Esophagus (tissue), 2 donors: ENCODE data around the gene BLMH. TPM values are rescaled to one million over a fixed set of nuclear protein-coding genes. Genes with fewer than 3 reads are reported as not detected.

Source experiments
- H3K27ac ChIP-seq, 2 donors: one replicate each; pipeline ENCODE4 v1.5.1; 2013; ENCODE audit warnings: low read depth in 2 of 2, mild to moderate bottlenecking in 2 of 2, inconsistent platforms in 1 of 2, low read length in 1 of 2, moderate library complexity in 1 of 2
- H3K27me3 ChIP-seq, 2 donors: one replicate each; pipeline ENCODE4 v1.6.1; 2013; ENCODE audit warnings: low read length in 2 of 2, control low read depth in 1 of 2, mild to moderate bottlenecking in 1 of 2; ENCODE audit not compliant: insufficient read depth in 2 of 2, control insufficient read depth in 1 of 2
- H3K36me3 ChIP-seq, 2 donors: one replicate each; pipeline ENCODE4 v1.6.1; 2013; ENCODE audit warnings: low read length in 1 of 2; ENCODE audit not compliant: control insufficient read depth in 2 of 2, insufficient read depth in 2 of 2
- H3K4me1 ChIP-seq, 2 donors: one replicate each; pipeline ENCODE4 v1.6.1; 2013; ENCODE audit warnings: low read length in 1 of 2; ENCODE audit not compliant: control insufficient read depth in 2 of 2, insufficient read depth in 2 of 2
- H3K4me3 ChIP-seq, 2 donors: one replicate each; pipeline ENCODE4 v1.5.1; 2013; ENCODE audit warnings: low read length in 2 of 2, mild to moderate bottlenecking in 2 of 2, low read depth in 1 of 2, moderate library complexity in 1 of 2
- H3K9me3 ChIP-seq, 2 donors: one replicate each; pipeline ENCODE4 v1.6.1; 2013; ENCODE audit warnings: mild to moderate bottlenecking in 2 of 2, low read depth in 1 of 2, low read length in 1 of 2, moderate library complexity in 1 of 2; ENCODE audit not compliant: control insufficient read depth in 2 of 2, insufficient read depth in 1 of 2
- WGBS, 2 donors: extraction: QIAGEN DNeasy Blood & Tissue Kit; methylation state at CpG; one replicate each; pipeline ENCODE4 v1.1.7; 2013; 5-methylcytosine and 5-hydroxymethylcytosine counted together
- polyA plus RNA-seq, 2 donors: library from polyadenylated mRNA; stranded (reverse); fragments of 200-250 nt; gene quantifications; one replicate each; pipeline ENCODE4 v1.2.3, GENCODE V29; 2013
- donor health status: healthy with polysubstance abuse.
- donor health status: Bipolar disorder and iron deficiency.

The BLMH gene
- polyA plus RNA-seq, 2 donors, result 8.9 to 23.7 TPM

DNA sequence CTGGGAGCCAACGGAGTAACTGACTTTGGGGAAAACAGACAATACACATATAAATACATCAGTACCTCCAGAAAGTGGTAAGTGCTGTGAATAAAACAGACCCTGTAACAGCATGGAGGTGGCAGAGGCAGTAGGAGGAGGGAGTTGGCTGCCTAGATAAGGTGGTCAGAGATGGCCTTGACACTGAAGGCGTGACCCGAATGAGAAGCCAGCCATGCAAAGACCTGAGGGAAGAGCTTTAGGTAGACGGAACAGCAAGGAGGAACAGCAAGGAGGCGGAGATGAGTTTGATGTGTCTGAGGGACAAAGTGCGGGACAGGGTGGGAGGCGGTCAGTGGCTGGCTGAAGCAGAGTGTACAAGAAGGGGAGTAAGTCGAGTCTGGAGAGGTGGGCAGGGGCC lies 48.2 kb downstream of the BLMH start:
- 88 to 91% methylated on average over 8 of the region's 8 CpGs for WGBS, 2 donors
- Histone ChIP-seq H3K36me3 (peaks cover 3 to 5% of the 10 kb centered on the region in 2 donors), H3K27ac (no peak overlapping the region), H3K4me1 (no peaks in the 10 kb centered on the region), H3K9me3 (no peaks in the 10 kb centered on the region), H3K27me3 (peaks cover 0 to 3% of the 10 kb centered on the region in 2 donors), H3K4me3 (no peak overlapping the region)

DNA sequence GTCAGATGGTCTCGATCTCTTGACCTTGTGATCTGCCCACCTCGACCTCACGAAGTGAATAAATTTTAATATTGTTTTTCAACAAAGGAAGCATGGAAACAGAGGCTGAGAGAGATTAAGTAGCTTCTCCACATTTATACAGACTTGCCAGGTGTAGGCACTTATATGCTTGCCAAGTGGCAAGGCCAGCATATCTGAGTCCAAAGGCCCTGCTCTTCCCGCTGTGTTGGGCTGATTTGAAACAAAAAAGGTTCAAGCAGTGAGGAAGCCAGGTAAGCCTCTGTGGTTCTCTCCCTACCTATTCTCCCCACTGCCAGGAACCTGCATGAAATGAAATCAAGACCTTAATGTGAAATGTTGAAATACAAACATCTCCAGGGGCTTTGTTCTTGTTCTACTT lies 48.7 kb downstream of the BLMH start:
- Histone ChIP-seq H3K36me3 (peaks cover 0 to 3% of the 10 kb centered on the region in 2 donors), H3K27me3 (peaks cover 0 to 6% of the 10 kb centered on the region in 2 donors), H3K4me1 (no peaks in the 10 kb centered on the region), H3K4me3 (no peak overlapping the region), H3K27ac (no peak overlapping the region), H3K9me3 (no peaks in the 10 kb centered on the region)
- 83 to 96% methylated on average over 4 of the region's 4 CpGs for WGBS, 2 donors

DNA sequence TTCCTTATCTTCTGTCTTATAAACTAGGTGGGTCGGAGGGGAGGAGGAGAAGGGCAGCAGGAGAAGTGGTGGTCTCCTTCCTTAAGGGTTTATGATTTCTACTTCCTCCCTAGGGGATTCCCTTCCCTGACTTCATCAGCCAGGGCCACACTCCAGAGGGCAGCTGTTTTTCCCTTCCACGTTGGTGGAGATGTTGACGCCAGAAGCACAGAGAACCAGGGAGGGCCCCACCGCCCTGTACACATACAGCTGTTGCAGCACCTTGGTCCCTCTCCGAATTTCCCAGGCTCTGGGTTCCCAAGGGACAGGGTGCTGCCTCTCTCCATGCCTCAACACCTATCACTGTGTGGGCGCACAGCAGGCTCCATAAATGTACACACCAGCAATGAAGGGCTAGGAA lies 50.7 kb downstream of the BLMH start:
- Histone ChIP-seq H3K27ac (no peak overlapping the region), H3K36me3 (no peaks in the 10 kb centered on the region), H3K27me3 (peaks cover 0 to 6% of the 10 kb centered on the region in 2 donors), H3K4me3 (no peak overlapping the region), H3K9me3 (no peaks in the 10 kb centered on the region), H3K4me1 (peaks cover under 1 to 4% of the 10 kb centered on the region in 2 donors)
- 75 to 87% methylated on average over 6 of the region's 6 CpGs for WGBS, 2 donors

DNA sequence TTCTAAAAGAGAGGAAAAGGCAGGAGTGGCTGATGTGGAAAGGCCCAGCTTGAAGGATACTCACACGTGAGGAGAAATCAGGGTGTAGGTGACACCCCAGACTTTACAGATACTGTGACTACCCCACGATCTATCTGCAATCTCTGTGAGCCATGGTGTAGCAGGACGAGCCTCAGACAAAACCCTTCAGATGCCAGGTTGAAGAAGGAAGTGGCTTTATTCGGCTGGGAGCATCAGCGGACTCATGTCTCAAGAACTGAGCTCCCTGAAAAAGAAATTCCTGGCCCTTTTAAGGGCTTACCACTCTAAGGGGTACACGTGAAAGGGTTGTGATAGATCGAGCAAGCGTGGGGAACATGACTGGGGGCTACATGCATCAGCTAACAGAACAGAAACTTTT lies 51.6 kb downstream of the BLMH start:
- Histone ChIP-seq H3K4me1 (peaks cover 3 to 13% of the 10 kb centered on the region in 2 donors), H3K4me3 (no peak overlapping the region), H3K9me3 (no peaks in the 10 kb centered on the region), H3K36me3 (no peaks in the 10 kb centered on the region), H3K27ac (no peak overlapping the region), H3K27me3 (peaks cover 0 to 9% of the 10 kb centered on the region in 2 donors)
- 88 to 89% methylated on average over 8 of the region's 8 CpGs for WGBS, 2 donors

DNA sequence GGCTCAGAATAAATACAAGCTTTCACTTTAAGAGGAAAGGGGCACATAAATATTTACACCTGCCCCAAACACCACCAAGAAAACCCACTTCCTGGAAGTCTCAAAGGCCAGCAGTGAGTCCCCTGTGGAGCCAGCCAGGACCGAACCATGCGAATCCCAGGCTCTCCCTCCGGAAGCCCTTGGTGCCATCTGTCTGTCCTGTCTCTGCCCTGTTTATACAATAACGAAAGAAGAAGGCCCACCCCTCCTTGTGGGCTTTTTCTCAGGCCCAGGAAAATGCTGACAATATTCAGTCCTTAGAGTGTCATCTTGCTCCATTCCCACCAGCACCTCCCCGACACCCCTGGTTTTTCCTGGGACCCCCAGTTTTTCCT lies 52.7 kb downstream of the BLMH start:
- Histone ChIP-seq H3K9me3 (no peaks in the 10 kb centered on the region), H3K27ac (no peak overlapping the region), H3K4me3 (no peak overlapping the region), H3K4me1 (peaks cover 3 to 15% of the 10 kb centered on the region in 2 donors), H3K27me3 (peaks cover 0 to 9% of the 10 kb centered on the region in 2 donors), H3K36me3 (no peaks in the 10 kb centered on the region)
- WGBS, 2 donors, result 74 to 83% methylated on average over 5 of the region's 5 CpGs

DNA sequence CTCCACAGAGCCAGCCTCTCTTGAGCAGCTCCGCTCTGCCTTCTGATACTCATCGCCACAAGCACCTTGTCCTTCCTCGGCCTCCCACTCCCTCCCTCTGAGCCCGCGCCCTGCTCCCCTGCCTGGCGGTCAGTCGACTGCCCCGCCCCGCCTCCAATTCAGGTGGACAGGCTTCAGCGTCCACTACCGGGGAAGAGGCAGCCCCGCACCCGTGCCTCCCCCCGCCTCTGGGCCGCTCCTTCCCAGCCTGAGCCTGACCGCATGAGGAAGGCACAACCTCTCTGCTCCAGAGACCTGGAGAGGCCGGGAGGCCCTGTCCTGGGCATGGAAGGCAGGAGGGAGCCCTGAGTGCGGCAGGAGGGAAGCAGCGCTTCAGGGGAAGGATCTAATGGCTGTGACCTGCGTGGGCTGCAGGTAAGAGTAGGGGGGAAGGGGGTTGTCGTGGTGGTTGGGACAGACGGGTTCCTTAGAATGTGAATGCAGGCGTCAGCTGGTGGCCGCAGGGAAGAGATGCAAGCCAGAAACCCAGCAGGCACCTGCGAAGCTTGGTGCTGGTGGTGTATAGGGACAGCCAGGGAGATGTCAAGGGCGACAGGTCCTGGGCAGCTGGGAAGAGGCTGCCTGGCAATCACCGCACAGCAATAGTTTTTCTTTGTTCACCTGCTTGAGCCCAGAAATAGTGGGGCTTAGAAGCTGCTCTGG lies 53.2 kb downstream of the BLMH start:
- peaks cover 0 to 9% of the 10 kb centered on the region in 2 donors for H3K27me3 ChIP-seq
- peaks cover 3 to 15% of the 10 kb centered on the region in 2 donors for H3K4me1 ChIP-seq
- H3K36me3 ChIP-seq, result no peaks in the 10 kb centered on the region
- H3K4me3 ChIP-seq, result no peak overlapping the region
- H3K9me3 ChIP-seq, result no peaks in the 10 kb centered on the region
- 52 to 55% methylated on average over 27 of the region's 27 CpGs for WGBS, 2 donors
- no peak overlapping the region for H3K27ac ChIP-seq

DNA sequence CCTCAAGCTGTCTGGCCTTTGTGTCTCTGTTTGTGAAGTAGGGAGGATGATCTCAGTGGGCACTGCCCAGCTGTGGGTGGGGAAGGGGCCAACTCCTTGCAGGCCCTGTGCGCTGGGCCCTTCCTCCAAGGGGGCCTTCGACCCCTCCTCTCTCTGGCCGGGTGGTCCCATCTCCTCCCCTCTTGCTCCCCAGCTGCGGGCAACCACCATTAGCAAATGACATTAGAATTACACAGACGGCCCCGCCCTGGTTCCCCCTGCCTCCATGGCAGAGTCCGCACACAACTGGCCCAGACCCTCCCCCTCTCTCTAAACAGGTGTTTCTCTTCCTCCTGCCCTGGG lies 53.8 kb downstream of the BLMH start:
- H3K27ac ChIP-seq, result no peak overlapping the region
- H3K4me3 ChIP-seq, result no peak overlapping the region
- WGBS, 2 donors, result 46 to 65% methylated on average over 5 to 7 of the region's 7 CpGs
- no peaks in the 10 kb centered on the region for H3K36me3 ChIP-seq
- H3K4me1 ChIP-seq, result peaks cover 3 to 15% of the 10 kb centered on the region in 2 donors
- no peaks in the 10 kb centered on the region for H3K9me3 ChIP-seq
- peaks cover 0 to 9% of the 10 kb centered on the region in 2 donors for H3K27me3 ChIP-seq

DNA sequence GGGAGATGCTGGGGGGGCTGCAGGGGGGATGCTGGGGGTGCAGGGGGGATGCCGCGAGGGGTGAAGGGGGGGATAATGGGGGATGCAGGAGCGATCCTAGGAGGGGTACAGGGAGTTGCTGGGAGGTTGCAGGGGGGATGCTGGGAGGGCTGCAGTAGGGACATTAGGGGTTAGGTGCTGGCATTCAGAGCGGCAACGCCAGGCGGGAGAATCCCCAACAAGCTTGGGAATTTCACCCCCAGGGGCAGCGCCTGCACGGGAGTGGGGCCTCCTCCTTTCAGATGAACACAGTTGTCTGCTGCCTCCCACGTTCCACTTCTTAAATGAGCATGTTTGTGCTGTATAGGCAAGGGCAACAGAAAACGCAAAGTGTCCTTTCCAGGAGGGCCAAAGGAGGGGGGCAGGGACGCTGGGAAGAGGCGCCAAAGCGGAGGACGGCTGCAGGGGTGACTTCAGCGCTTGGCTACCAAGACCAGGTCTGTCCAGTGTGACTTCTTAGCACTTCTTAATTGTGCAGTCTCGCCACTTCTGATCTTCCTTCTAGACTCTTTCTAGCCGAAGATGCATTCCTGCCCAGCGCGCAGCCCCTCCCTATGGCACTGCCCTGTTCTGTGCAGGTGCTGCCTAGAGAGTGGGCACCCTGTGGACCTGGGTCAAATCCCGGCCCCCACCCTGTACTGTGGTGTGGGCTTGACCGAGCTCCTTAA lies 54.3 kb downstream of the BLMH start:
- Histone ChIP-seq H3K27ac (no peak overlapping the region), H3K27me3 (peaks cover 0 to 9% of the 10 kb centered on the region in 2 donors), H3K36me3 (no peaks in the 10 kb centered on the region), H3K4me3 (no peak overlapping the region), H3K9me3 (no peaks in the 10 kb centered on the region), H3K4me1 (peaks cover 3 to 15% of the 10 kb centered on the region in 2 donors)
- 27 to 34% methylated on average over 21 of the region's 21 CpGs for WGBS, 2 donors

DNA sequence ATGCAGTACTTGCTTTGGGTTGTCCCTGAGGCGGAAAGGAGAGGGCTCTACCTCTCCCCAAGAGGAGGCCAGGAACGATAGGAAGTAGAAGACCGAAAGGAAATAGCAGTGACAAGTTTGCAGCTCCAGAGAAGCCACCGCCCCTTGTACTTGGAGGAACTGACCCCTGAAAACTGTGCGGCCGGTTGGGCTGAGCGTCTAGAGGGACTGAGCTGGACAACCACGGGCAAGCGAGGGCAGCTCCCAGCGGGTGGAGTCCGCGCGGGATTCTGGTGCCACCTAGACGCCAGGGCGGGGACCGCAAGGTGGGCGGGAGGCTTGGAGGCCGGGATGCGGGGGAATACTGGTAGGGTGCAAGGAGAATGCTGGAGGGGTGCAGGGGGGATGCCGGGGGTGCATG lies 55.0 kb downstream of the BLMH start:
- H3K27me3 ChIP-seq, result peaks cover 0 to 9% of the 10 kb centered on the region in 2 donors
- H3K4me1 ChIP-seq, result peaks cover 3 to 15% of the 10 kb centered on the region in 2 donors
- 4 to 5% methylated on average over 20 of the region's 20 CpGs for WGBS, 2 donors
- no peaks in the 10 kb centered on the region for H3K36me3 ChIP-seq
- no peak overlapping the region for H3K27ac ChIP-seq
- no peaks in the 10 kb centered on the region for H3K9me3 ChIP-seq
- peak overlapping the region in 1 of 2 donors; percentile 30 for H3K4me3 ChIP-seq

DNA sequence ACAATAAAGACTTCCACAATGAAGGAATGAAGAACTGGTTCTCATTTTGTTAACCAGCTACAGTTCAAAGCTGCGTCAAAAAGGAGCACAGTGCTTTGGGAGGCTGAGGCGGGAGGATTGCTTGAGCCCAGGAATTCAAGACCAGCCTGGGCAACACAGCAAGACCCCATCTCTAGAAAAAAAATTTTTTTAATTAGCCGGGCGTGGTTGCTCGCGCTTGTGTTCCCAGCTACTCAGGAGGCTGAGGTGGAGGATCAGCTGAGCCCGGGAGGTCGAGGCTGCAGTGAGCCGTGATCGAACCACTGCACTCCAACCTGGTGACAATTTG lies 55.5 kb downstream of the BLMH start:
- Histone ChIP-seq H3K27ac (no peak overlapping the region), H3K9me3 (no peaks in the 10 kb centered on the region), H3K36me3 (no peaks in the 10 kb centered on the region), H3K4me1 (peaks cover 3 to 15% of the 10 kb centered on the region in 2 donors), H3K27me3 (peaks cover 0 to 9% of the 10 kb centered on the region in 2 donors), H3K4me3 (peak overlapping the region; percentile 48 to 60)
- 60% methylated on average over 10 of the region's 10 CpGs for WGBS, 2 donors
